ENCODE data around the gene SHC3. TPM values are rescaled to one million over a fixed set of nuclear protein-coding genes. Genes with fewer than 3 reads are reported as not detected.

Gene SHC3
- total RNA-seq, 2 donors from 2014 or later: 5.7 to 6.9 TPM

DNA sequence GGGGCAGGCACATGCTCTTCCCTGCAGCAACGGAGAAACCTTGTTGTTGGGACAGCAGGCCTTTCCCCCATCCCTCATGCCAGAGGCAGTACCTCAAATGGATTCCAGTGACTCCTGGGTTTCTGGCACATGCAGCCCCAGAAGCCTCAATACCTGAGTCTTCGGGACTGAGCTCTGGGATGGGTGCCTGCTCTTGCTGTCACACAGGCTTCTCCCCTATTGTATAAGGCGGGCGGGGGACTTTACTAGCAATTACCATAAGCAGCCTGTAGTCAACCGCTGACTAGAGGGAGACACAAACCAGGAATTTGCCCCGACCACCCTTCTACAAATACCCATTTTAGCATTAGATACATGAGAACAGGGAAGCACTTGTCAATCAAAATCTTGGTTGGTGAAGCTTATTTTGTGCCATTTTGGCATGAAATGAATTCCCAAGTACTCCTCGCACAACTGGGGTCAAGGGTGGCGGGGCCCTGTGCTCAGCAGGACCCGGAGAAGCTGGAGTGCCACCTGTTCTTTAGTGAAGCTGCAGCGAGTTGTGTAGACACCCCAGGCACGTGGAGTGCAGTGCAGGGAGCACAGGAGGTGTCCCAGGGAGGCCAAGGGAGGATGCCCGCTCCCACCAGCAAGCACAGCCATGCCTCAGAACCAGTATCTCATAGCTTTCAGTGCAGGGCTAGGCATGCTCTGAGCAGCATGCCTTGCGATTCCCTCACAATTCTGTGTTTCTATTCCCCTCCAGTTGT, 166.2 kb downstream of the SHC3 start:
- DNase-seq (no peak), ATAC-seq (no peak)
- Histone ChIP-seq H3K9me3 (no peaks in the 10 kb centered on the region), H3K27me3 (no peaks in the 10 kb centered on the region), H3K4me1 (no peaks in the 10 kb centered on the region), H3K4me3 (no peak overlapping the region), H3K36me3 (replicated peaks in 1 of 2; ENCODE audit: insufficient read depth in 1 of 2, low read depth in 2 of 2) (no peaks in the 10 kb centered on the region), H3K27ac (no peak overlapping the region)
- 81% methylated on average over 12 to 13 of the region's 13 CpGs for WGBS, 2 donors
- TF ChIP-seq, protein P1, sequence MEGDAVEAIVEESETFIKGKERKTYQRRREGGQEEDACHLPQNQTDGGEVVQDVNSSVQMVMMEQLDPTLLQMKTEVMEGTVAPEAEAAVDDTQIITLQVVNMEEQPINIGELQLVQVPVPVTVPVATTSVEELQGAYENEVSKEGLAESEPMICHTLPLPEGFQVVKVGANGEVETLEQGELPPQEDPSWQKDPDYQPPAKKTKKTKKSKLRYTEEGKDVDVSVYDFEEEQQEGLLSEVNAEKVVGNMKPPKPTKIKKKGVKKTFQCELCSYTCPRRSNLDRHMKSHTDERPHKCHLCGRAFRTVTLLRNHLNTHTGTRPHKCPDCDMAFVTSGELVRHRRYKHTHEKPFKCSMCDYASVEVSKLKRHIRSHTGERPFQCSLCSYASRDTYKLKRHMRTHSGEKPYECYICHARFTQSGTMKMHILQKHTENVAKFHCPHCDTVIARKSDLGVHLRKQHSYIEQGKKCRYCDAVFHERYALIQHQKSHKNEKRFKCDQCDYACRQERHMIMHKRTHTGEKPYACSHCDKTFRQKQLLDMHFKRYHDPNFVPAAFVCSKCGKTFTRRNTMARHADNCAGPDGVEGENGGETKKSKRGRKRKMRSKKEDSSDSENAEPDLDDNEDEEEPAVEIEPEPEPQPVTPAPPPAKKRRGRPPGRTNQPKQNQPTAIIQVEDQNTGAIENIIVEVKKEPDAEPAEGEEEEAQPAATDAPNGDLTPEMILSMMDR (IDR thresholded peaks at IDR 0.05): no peak
- no peak for TF ChIP-seq POLR2A (IDR thresholded peaks at IDR 0.05)
- intact Hi-C loops (cut with DNase I): no loop called here

DNA sequence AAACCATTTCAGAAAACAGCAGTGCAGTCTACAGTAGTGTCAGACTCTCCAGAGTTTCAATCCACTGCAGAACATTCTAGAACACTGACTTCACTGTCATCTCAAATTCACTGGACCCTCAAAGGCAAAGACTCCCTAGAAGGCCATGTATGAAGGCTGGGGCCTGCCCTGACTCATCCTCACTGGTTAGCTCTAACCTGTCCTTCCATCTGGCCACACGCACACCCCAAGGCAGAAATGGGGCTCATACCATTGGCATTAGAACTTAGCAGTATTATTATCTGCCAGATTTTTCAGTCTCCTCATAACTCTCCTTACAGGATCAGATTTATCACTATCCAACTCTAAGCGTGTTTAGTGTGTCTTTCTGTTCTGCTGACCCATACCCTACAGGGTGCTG, 166.9 kb downstream of the SHC3 start:
- no peak for TF ChIP-seq POLR2A (IDR thresholded peaks at IDR 0.05)
- TF ChIP-seq, protein P1 (IDR thresholded peaks at IDR 0.05): no peak
- Histone ChIP-seq H3K36me3 (replicated peaks in 1 of 2; ENCODE audit: insufficient read depth in 1 of 2, low read depth in 2 of 2) (no peaks in the 10 kb centered on the region), H3K9me3 (no peaks in the 10 kb centered on the region), H3K27ac (no peak overlapping the region), H3K27me3 (no peaks in the 10 kb centered on the region), H3K4me3 (no peak overlapping the region), H3K4me1 (no peaks in the 10 kb centered on the region)
- DNase-seq: no peak
- intact Hi-C loops (cut with DNase I): no loop called here
- no peak for ATAC-seq
- WGBS, 2 donors: 86 to 90% methylated on average over 2 of the region's 2 CpGs

DNA sequence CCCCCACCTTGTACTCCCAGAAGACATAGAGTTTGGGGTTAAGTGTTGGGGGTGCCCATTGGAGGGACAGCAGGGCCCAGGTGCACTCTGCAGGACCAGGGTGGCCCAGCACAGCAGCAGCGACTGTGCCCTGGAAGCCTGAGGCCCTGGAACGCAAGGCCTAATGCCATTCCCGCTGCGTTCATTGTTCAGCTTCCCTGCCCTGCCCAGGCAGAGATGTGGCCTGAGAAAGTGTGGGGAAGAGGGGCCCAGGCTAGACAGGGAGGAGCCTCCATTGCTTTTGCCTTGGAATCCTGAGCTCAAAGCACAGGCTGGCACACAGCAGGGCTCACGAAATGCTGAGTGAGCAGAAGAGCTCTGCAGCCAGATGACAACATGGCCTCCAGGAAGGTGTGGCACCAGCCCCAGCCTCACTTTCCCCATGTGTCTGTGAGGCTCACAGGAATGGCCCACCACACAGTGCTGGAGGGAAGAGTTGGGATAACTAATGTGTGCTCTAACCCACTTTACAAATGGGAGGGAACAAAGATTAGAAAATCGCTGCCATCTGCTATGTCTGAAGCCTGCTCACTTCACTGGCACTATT, 168.0 kb downstream of the SHC3 start:
- no peak for DNase-seq
- TF ChIP-seq, protein P1 (IDR thresholded peaks at IDR 0.05): no peak
- no peak for TF ChIP-seq POLR2A (IDR thresholded peaks at IDR 0.05)
- H3K27me3 ChIP-seq: no peaks in the 10 kb centered on the region
- WGBS, 2 donors: 74 to 76% methylated on average over 5 to 6 of the region's 6 CpGs
- H3K27ac ChIP-seq: no peak overlapping the region
- H3K36me3 ChIP-seq (replicated peaks in 1 of 2; ENCODE audit: insufficient read depth in 1 of 2, low read depth in 2 of 2): no peaks in the 10 kb centered on the region
- no peak for ATAC-seq
- intact Hi-C loops (cut with DNase I): no loop called here
- no peaks in the 10 kb centered on the region for H3K9me3 ChIP-seq
- H3K4me3 ChIP-seq: no peak overlapping the region
- no peaks in the 10 kb centered on the region for H3K4me1 ChIP-seq

DNA sequence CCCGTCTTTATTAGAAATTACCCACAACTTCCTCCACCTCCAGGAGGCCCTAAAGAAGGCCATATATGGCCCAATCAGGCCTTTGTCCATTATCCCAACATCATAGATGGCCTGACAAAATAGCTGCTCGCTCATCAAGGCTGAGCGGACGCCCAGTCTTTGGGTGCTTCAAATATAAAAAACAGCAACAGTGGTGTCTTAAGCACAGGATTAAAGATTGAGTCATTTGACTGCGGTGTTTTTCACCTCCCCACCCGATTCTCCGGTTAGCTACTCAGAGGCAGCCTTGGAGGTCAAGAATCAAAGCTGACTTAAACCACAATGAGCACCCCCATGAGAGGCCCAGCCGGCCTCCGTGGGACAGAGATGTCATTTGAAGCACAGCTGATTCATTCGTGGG, 168.6 kb downstream of the SHC3 start:
- DNase-seq (no peak), ATAC-seq (no peak)
- no peak for TF ChIP-seq POLR2A (IDR thresholded peaks at IDR 0.05)
- TF ChIP-seq, protein P1 (IDR thresholded peaks at IDR 0.05): no peak
- no peaks in the 10 kb centered on the region for H3K27me3 ChIP-seq
- intact Hi-C loops (cut with DNase I): no loop called here
- H3K9me3 ChIP-seq: no peaks in the 10 kb centered on the region
- H3K36me3 ChIP-seq (replicated peaks in 1 of 2; ENCODE audit: insufficient read depth in 1 of 2, low read depth in 2 of 2): no peaks in the 10 kb centered on the region
- no peaks in the 10 kb centered on the region for H3K4me1 ChIP-seq
- H3K4me3 ChIP-seq: no peak overlapping the region
- 71 to 78% methylated on average over 10 of the region's 10 CpGs for WGBS, 2 donors
- no peak overlapping the region for H3K27ac ChIP-seq

DNA sequence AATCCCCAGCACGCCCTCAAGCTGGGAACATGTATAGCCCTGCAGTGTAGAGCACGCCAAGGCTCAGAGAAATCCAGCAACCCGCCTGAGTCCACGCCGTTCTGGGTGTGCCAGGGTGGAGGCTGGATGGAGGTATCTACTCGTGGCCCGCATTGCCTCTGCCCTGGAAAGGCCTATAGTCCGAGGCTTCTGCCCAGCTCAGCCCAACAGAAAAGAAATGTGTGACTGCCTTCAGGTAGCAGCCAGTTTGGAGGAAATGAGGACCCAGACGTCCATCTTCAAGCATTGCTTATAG, 169.1 kb downstream of the SHC3 start:
- intact Hi-C loops (cut with DNase I): no loop called here

More for the DNA sequence above, 169.1 kb downstream of the SHC3 start:
- no peak overlapping the region for H3K27ac ChIP-seq
- no peak for ATAC-seq
- no peaks in the 10 kb centered on the region for H3K27me3 ChIP-seq
- no peaks in the 10 kb centered on the region for H3K36me3 ChIP-seq (replicated peaks in 1 of 2; ENCODE audit: insufficient read depth in 1 of 2, low read depth in 2 of 2)
- TF ChIP-seq POLR2A (IDR thresholded peaks at IDR 0.05): no peak
- TF ChIP-seq, protein P1 (IDR thresholded peaks at IDR 0.05): no peak
- no peak overlapping the region for H3K4me3 ChIP-seq
- WGBS, 2 donors: 80 to 89% methylated on average over 9 of the region's 9 CpGs
- no peak for DNase-seq
- no peaks in the 10 kb centered on the region for H3K4me1 ChIP-seq
- no peaks in the 10 kb centered on the region for H3K9me3 ChIP-seq

Data from body of pancreas (tissue), 4 donors.